Progenitor cell of endocrine pancreas (in vitro differentiated cells): ENCODE data around the gene CSF2. TPM values are rescaled to one million over a fixed set of nuclear protein-coding genes. Genes with fewer than 3 reads are reported as not detected.

Experiments used
- DNase-seq: peaks from one replicate; pipeline ENCODE4 v3.0.0; 2021; ENCODE audit warnings: low spot score; ENCODE audit not compliant: unreplicated experiment
- H3K27ac Mint-ChIP-seq: 2 replicates; pipeline ENCODE4 v1.8.0; 2021; ENCODE audit warnings: mild to moderate bottlenecking, moderate library complexity, mixed read lengths
- H3K27me3 Mint-ChIP-seq: 2 replicates; pipeline ENCODE4 v1.8.0; 2021; ENCODE audit warnings: mixed read lengths
- H3K36me3 Mint-ChIP-seq: 2 replicates; pipeline ENCODE4 v1.8.0; 2022; ENCODE audit warnings: mixed read lengths; ENCODE audit not compliant: insufficient read depth
- H3K4me1 Mint-ChIP-seq: 2 replicates; pipeline ENCODE4 v1.8.0; 2021; ENCODE audit warnings: low read depth, mixed read lengths
- H3K4me3 Mint-ChIP-seq: 2 replicates; pipeline ENCODE4 v1.8.0; 2021; ENCODE audit warnings: low read depth, mild to moderate bottlenecking, moderate library complexity, mixed read lengths
- H3K9me3 Mint-ChIP-seq: 2 replicates; pipeline ENCODE4 v1.8.0; 2021; ENCODE audit warnings: low read depth, mixed read lengths
- CTCF ChIP-seq: fragments of 200-600 bp; sonication (generic); IDR thresholded peaks from one replicate; pipeline ENCODE4 v1.5.0; 2021; ENCODE audit warnings: antibody characterized with exemption, mild to moderate bottlenecking; ENCODE audit not compliant: unreplicated experiment
- total RNA-seq: library from RNA; stranded (reverse); gene quantifications from 2 replicates; pipeline ENCODE4 v1.2.1, GENCODE V29; 2021

The CSF2 gene
- total RNA-seq, 1 donor from 2014 or later = not detected

DNA sequence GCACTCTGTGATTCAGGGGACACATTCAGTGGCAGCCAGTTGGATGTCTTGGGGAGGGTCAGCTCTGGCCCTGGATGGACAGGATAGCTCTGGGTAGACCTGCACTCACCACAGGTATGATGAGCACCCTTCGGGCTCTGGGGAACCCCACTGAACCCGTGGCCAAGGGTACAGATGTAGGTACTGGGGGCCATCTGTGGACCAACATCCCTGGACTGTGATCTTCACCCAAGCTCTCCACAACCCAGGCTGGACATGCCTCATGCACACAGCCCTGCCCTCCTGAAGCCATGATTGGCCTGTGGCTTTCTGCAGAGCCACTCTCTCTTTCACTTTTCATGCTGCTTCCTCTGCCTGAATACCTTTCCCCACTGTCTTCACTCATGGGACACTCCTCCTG is 46.6 kb upstream of the CSF2 start:
- DNase-seq = no peak
- no peak for TF ChIP-seq CTCF
- Mint-ChIP-seq H3K4me1 (no peaks in the 10 kb centered on the region), H3K27ac (no peak overlapping the region), H3K4me3 (no peak overlapping the region), H3K27me3 (peaks cover 26% of the 10 kb centered on the region), H3K36me3 (no peaks in the 10 kb centered on the region), H3K9me3 (no peaks in the 10 kb centered on the region)

GRCh38 chr5:132029609-132030330 is 43.8 kb upstream of the CSF2 start:
- Mint-ChIP-seq H3K4me1 (no peaks in the 10 kb centered on the region), H3K36me3 (no peaks in the 10 kb centered on the region), H3K27me3 (peaks cover 19% of the 10 kb centered on the region), H3K9me3 (no peaks in the 10 kb centered on the region), H3K4me3 (no peak overlapping the region), H3K27ac (no peak overlapping the region)
- no peak for DNase-seq
- TF ChIP-seq CTCF = no peak

DNA sequence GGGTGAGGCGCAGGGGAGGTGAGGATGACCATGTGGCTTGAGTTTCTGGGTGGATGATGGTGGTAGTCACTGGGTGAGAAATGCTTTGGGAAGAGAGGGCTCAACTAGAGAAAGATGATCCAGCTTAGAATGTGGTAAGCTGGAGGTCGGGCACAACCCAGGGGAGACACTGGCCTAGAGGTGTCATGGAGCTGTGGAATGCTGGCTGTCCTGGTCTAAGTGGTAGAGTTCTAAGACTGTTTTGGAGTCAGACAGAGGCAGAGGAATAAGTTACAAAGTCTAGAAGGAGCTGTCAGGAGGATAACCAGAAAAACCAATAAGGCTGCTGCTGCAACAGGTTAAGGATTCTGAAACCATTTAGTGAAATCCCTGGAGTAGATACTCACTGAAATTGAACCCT is 43.0 kb upstream of the CSF2 start:
- H3K4me1 Mint-ChIP-seq = no peaks in the 10 kb centered on the region
- H3K27me3 Mint-ChIP-seq = peaks cover 19% of the 10 kb centered on the region
- no peaks in the 10 kb centered on the region for H3K36me3 Mint-ChIP-seq
- H3K27ac Mint-ChIP-seq = no peak overlapping the region
- no peak for DNase-seq
- no peaks in the 10 kb centered on the region for H3K9me3 Mint-ChIP-seq
- TF ChIP-seq CTCF = no peak
- no peak overlapping the region for H3K4me3 Mint-ChIP-seq

DNA sequence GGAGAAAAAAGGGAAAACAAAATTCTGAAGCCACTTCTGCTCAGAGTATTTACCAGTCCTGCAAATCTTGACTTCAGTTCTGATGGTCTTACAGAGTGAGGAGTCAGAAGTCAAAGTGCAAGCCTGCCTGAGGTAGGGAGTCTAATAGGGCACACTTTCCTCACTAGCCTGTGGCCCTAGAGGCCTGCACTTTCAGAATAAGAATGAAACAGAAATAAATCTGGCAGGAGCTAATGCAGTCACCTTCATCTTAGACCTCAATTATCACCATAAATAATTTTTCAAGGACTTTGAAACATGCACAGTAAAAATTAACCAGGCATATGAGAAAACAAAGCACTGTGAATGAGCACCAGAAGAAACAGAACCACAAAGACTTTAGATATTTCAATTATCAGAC is 41.4 kb upstream of the CSF2 start:
- H3K27ac Mint-ChIP-seq = no peak overlapping the region
- peaks cover 19% of the 10 kb centered on the region for H3K27me3 Mint-ChIP-seq
- H3K36me3 Mint-ChIP-seq = no peaks in the 10 kb centered on the region
- DNase-seq = no peak
- no peak for TF ChIP-seq CTCF
- H3K4me1 Mint-ChIP-seq = no peaks in the 10 kb centered on the region
- H3K4me3 Mint-ChIP-seq = no peak overlapping the region
- no peaks in the 10 kb centered on the region for H3K9me3 Mint-ChIP-seq

DNA sequence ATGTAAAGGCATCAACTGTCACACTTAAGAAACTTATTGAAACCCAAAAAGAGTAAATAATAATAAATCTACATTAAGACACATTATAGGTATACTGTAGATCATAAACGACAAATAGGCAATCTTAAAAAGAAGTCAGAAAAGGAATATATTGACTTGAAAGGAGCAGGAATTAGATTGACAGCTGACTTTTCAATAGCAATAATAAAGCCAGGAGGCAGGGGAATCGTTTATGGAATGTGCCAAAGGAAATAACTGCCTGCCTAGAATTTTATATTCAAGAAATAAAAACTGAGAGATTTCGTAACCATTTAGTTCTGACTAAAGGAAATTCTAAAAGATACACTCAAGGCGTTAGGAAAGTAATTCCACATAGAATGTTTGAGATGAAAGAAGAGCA is 40.5 kb upstream of the CSF2 start:
- H3K4me1 Mint-ChIP-seq = no peaks in the 10 kb centered on the region

More for the DNA sequence above, 40.5 kb upstream of the CSF2 start:
- Mint-ChIP-seq H3K4me3 (no peak overlapping the region), H3K9me3 (no peaks in the 10 kb centered on the region), H3K36me3 (no peaks in the 10 kb centered on the region), H3K27ac (no peak overlapping the region), H3K27me3 (peaks cover 19% of the 10 kb centered on the region)
- no peak for DNase-seq
- TF ChIP-seq CTCF = no peak
